ENCODE data around the gene C1orf122.

The C1orf122 gene
- long read RNA-seq, partial matches to known transcripts = 0 of 2 reads
- long read RNA-seq, other reads (novel, unspliced or antisense) = 1 of 2 reads

GRCh38 chr1:37807555-37808368 lies at the start of gene C1orf122, which contains the start of gene YRDC:
Gene C1orf122, plus strand, starts transcription at chr1:37807790. Its CDS starts 615 bp downstream, at chr1:37808405.
Gene YRDC, minus strand, starts transcription at chr1:37808208. Its CDS starts 28 bp downstream, at chr1:37808180.
- DNase-seq (ENCODE audit: low read depth in 1 of 2, low spot score in 1 of 2) = peak; percentile 85 to 93
- Histone ChIP-seq H3K4me3 (replicated peaks; ENCODE audit: insufficient read depth, low read length) (peak within 1 kb of the TSS; percentile 90), H3K27ac (replicated peaks) (peak within 1 kb of the TSS; percentile 88), H3K27me3 (ENCODE audit: insufficient read depth, poor library complexity, severe bottlenecking) (no peaks in the 10 kb centered on the region)
- TF ChIP-seq, protein P1, sequence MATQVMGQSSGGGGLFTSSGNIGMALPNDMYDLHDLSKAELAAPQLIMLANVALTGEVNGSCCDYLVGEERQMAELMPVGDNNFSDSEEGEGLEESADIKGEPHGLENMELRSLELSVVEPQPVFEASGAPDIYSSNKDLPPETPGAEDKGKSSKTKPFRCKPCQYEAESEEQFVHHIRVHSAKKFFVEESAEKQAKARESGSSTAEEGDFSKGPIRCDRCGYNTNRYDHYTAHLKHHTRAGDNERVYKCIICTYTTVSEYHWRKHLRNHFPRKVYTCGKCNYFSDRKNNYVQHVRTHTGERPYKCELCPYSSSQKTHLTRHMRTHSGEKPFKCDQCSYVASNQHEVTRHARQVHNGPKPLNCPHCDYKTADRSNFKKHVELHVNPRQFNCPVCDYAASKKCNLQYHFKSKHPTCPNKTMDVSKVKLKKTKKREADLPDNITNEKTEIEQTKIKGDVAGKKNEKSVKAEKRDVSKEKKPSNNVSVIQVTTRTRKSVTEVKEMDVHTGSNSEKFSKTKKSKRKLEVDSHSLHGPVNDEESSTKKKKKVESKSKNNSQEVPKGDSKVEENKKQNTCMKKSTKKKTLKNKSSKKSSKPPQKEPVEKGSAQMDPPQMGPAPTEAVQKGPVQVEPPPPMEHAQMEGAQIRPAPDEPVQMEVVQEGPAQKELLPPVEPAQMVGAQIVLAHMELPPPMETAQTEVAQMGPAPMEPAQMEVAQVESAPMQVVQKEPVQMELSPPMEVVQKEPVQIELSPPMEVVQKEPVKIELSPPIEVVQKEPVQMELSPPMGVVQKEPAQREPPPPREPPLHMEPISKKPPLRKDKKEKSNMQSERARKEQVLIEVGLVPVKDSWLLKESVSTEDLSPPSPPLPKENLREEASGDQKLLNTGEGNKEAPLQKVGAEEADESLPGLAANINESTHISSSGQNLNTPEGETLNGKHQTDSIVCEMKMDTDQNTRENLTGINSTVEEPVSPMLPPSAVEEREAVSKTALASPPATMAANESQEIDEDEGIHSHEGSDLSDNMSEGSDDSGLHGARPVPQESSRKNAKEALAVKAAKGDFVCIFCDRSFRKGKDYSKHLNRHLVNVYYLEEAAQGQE (IDR thresholded peaks at IDR 0.05; ENCODE audit: insufficient replicate concordance, low read depth) = no peak
- peak; percentile 78 for TF ChIP-seq SPI1 (IDR thresholded peaks at IDR 0.05; ENCODE audit: borderline replicate concordance, low read depth)
- peak; percentile 91 for TF ChIP-seq GABPA (IDR thresholded peaks at IDR 0.05; ENCODE audit: low read depth)
- TF ChIP-seq POLR2AphosphoS5 (IDR thresholded peaks at IDR 0.05; ENCODE audit: low read depth) = peak; percentile 86

DNA sequence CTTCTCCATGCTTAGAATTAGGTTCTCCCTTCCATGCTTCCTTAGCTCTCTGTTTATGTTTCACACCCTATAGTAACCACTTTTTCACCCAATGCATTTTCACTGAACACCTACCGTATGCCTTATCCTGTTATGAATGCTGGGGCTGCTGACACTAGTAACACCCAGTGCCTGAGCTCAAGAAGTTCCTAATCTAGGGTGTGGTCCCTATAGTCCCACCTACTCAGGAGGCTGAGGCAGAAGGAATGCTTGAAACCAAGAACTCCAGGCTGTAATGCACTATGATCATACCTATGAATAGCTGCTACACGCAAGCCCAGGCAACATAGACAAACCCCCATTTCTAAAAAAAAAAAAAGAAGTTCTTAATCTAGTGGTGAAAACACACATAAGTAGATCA lies 48.1 kb upstream of the C1orf122 start:
- Histone ChIP-seq H3K27ac (replicated peaks) (no peak overlapping the region), H3K27me3 (ENCODE audit: insufficient read depth, poor library complexity, severe bottlenecking) (peaks cover 18% of the 10 kb centered on the region), H3K4me3 (replicated peaks; ENCODE audit: insufficient read depth, low read length) (no peak overlapping the region)
- no peak for DNase-seq (ENCODE audit: low read depth in 1 of 2, low spot score in 1 of 2)
- TF ChIP-seq, protein P1 (IDR thresholded peaks at IDR 0.05; ENCODE audit: insufficient replicate concordance, low read depth) = no peak
- TF ChIP-seq POLR2AphosphoS5 (IDR thresholded peaks at IDR 0.05; ENCODE audit: low read depth) = no peak
- no peak for TF ChIP-seq CTCF (IDR thresholded peaks at IDR 0.05; ENCODE audit: insufficient read depth, low read length)
- TF ChIP-seq SPI1 (IDR thresholded peaks at IDR 0.05; ENCODE audit: borderline replicate concordance, low read depth) = no peak
- no peak for TF ChIP-seq GABPA (IDR thresholded peaks at IDR 0.05; ENCODE audit: low read depth)

- no peak for TF ChIP-seq GABPA (IDR thresholded peaks at IDR 0.05; ENCODE audit: low read depth)
- TF ChIP-seq SPI1 (IDR thresholded peaks at IDR 0.05; ENCODE audit: borderline replicate concordance, low read depth) = no peak
- no peak for TF ChIP-seq CTCF (IDR thresholded peaks at IDR 0.05; ENCODE audit: insufficient read depth, low read length)
- TF ChIP-seq, protein P1 (IDR thresholded peaks at IDR 0.05; ENCODE audit: insufficient replicate concordance, low read depth) = no peak
- no peak for TF ChIP-seq POLR2AphosphoS5 (IDR thresholded peaks at IDR 0.05; ENCODE audit: low read depth)
- Histone ChIP-seq H3K27me3 (ENCODE audit: insufficient read depth, poor library complexity, severe bottlenecking) (peaks cover 25% of the 10 kb centered on the region), H3K4me3 (replicated peaks; ENCODE audit: insufficient read depth, low read length) (no peak overlapping the region), H3K27ac (replicated peaks) (no peak overlapping the region)
- no peak for DNase-seq (ENCODE audit: low read depth in 1 of 2, low spot score in 1 of 2)
These were observed 46.0 kb upstream of the C1orf122 start for GRCh38 chr1:37761416-37762095.
